HG03354 (cell line): ENCODE data around the gene DENND6B.

Experiments
- ATAC-seq: cut with Tn5 transposase; IDR thresholded peaks from one replicate; pipeline ENCODE4 v1.9.1; 2021; ENCODE audit warnings: mild to moderate bottlenecking; ENCODE audit not compliant: unreplicated experiment, poor library complexity, severe bottlenecking

DENND6B gene

GRCh38 chr22:50264104-50264745 lies 62.6 kb downstream of the DENND6B start:
- ATAC-seq, result no peak

DNA sequence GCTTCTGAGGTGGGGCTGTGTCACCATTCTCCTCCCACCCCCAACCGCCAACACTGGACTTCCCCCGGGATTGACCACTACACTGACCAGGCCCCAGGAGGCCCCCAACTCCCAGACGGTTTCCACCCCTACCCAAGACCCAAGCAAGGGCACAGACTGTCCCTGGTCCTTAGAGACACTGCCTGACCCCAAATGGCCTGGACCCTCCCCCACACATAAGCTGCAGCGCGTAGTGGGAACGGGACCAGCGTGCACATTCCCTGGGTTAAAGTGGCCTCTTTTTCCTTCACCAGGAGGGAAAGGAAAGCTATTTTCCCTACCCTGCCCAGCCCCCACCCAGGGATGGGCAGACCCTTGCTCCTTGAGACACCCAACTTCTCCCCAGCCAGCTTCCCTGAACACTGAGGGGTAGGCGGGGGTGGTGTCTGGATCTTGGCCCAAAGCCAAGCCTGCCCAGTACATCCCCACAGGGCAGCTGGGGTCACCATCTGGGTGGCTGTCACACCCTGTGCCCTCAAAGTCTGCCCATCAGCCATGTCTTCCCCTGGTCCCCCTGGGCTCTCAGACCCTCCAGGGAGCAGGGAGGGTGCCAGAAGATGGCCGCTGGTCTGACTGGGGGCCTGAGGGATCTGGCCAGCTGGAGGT lies 63.7 kb downstream of the DENND6B start:
- no peak for ATAC-seq

DNA sequence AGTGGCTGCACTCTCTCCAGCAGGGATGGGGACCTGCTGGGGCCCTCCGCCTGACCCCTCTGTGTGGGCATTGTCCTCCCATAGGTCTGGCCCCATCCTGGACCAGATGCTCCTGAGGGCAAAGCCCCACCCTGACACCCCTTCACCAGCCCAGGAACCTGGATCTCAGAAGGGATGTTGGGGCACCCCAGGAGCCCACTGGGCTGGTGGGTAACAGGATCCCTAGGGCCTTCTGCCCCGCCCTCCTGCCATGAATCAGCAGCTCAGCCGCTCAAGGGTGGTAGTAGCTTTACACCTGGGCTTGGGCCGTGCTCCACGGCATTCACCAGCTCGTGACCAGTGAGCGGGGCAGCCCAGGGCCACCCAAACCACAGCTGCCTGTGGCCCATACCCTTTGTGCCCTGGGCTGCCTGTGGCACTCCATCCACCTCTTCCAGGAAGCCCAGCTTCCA lies 64.3 kb downstream of the DENND6B start:
- no peak for ATAC-seq

- ATAC-seq, result no peak
Observed at GRCh38 chr22:50261615-50262459, 65.0 kb downstream of the DENND6B start, which contains the start of gene MAPK12. TSS of gene MAPK12 (minus strand) at chr22:50261683. CDS start at chr22:50261509, 174 bp downstream.

- ATAC-seq, result no peak
Observed at GRCh38 chr22:50260801-50261614, 65.8 kb downstream of the DENND6B start.

DNA sequence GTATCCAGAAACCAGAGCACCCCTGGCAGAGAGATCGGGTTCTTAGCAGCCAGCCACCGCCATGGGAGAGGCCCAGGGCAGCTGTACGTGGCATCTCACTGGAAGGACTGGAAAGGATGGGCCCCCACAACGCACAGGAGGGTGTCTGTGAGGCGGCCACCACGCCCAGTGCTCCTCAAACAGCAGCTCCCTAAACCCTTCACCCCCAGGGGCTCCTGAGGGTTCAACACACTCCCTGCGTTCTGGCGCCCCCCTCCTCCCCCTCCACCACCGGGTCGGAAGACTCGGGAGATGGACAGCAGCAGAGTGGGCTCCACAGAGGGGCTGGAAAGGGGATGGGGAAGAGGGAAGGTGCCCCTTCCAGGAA lies 66.4 kb downstream of the DENND6B start:
- ATAC-seq, result no peak

DNA sequence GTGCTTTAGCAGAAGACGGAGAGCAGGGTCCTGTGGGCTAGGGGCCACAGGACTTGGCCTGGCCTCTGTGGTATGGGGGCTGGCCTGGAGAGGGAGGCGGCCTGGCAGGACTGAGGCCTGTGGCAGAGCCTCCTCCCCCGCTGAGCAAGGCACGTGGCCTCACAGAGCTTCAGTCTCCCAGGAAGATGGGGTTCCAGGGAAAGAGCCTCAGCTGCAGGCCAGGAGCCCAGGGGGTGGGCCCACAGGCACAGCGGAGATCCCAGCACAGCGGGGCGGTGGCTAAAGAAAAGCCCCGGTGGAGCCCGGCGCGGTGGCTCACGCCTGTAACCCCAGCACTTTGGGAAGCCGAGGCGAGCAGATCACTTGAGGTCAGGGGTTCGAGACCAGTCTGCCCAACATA lies 67.5 kb downstream of the DENND6B start:
- ATAC-seq, result no peak
